Gastroesophageal sphincter (tissue), 4 donors: ENCODE data around the gene SEMA3F. TPM values are rescaled to one million over a fixed set of nuclear protein-coding genes. Genes with fewer than 3 reads are reported as not detected.
"Not testable (repeated sequence)": the region's sequence is repeated elsewhere in the genome, so short reads cannot be mapped to it uniquely, and the experiment has no call there.

Experiments used
- ATAC-seq: fragments of 150-250 bp; one replicate; pipeline ENCODE4 v1.9.1; 2016; ENCODE audit warnings: mild to moderate bottlenecking, moderate library complexity
- H3K27ac ChIP-seq, 4 donors: fragments of 200-600 bp; sonication (generic) in 3 of 4; 1 replicate in 3 of 4; 2 replicates in 1 of 4; pipeline ENCODE4 v1.5.1; 2016 to 2019
- H3K27me3 ChIP-seq: fragments of 200-600 bp; sonication (generic); one replicate; pipeline ENCODE4 v1.5.1; 2019
- H3K36me3 ChIP-seq, 2 donors: fragments of 200-600 bp; sonication (generic); one replicate each; pipeline ENCODE4 v1.5.1; 2019; ENCODE audit warnings: control low read depth in 1 of 2
- H3K4me1 ChIP-seq, 3 donors: fragments of 200-600 bp; sonication (generic); 1 replicate in 2 of 3; 2 replicates in 1 of 3; pipeline ENCODE4 v1.5.1; 2016 to 2019; ENCODE audit warnings: control low read depth in 2 of 3
- H3K4me3 ChIP-seq, 2 donors: fragments of 200-600 bp; sonication (generic); one replicate each; pipeline ENCODE4 v1.5.1; 2019; ENCODE audit warnings: mild to moderate bottlenecking in 1 of 2, moderate library complexity in 1 of 2
- H3K9me3 ChIP-seq, 3 donors: fragments of 200-600 bp; sonication (generic); one replicate each; pipeline ENCODE4 v1.5.1; 2017 to 2019; ENCODE audit warnings: control low read depth in 2 of 3
- CTCF ChIP-seq, 4 experiments: fragments of 200-600 bp in 2 of 4; fragments of 450-650 bp in 2 of 4; sonication (generic) in 1 of 4; IDR thresholded peaks; one replicate each; pipeline ENCODE4 v1.5.1; 2017 to 2019; ENCODE audit warnings: antibody characterized with exemption in 4 of 4, mild to moderate bottlenecking in 2 of 4, moderate library complexity in 2 of 4
- EP300 ChIP-seq: sonication (generic); formaldehyde crosslinking; IDR thresholded peaks from one replicate; pipeline ENCODE4 v1.6.1; 2017; ENCODE audit warnings: antibody characterized with exemption, mild to moderate bottlenecking
- POLR2A ChIP-seq, 2 donors: fragments of 450-650 bp; IDR thresholded peaks; one replicate each; pipeline ENCODE4 v1.6.1; 2017; ENCODE audit warnings: antibody characterized with exemption in 2 of 2, mild to moderate bottlenecking in 2 of 2, moderate library complexity in 1 of 2
- POLR2AphosphoS5 ChIP-seq: sonication (generic); formaldehyde crosslinking; IDR thresholded peaks from one replicate; pipeline ENCODE4 v1.6.1; 2017; ENCODE audit warnings: antibody characterized with exemption
- WGBS, 2 donors: methylation state at CpG; one replicate each; pipeline ENCODE4 v1.1.5; 2018; ENCODE audit warnings: low coverage in 1 of 2; 5-methylcytosine and 5-hydroxymethylcytosine counted together
- total RNA-seq, 4 donors: library from RNA; depleted of rRNA; stranded (reverse); fragments of >200 nt; gene quantifications; one replicate each; pipeline ENCODE4 v1.1.0, GENCODE V29; 2016

Gene SEMA3F
- total RNA-seq, 4 donors from 2014 or later: 6.7 to 33.5 (median 16.3) TPM

DNA sequence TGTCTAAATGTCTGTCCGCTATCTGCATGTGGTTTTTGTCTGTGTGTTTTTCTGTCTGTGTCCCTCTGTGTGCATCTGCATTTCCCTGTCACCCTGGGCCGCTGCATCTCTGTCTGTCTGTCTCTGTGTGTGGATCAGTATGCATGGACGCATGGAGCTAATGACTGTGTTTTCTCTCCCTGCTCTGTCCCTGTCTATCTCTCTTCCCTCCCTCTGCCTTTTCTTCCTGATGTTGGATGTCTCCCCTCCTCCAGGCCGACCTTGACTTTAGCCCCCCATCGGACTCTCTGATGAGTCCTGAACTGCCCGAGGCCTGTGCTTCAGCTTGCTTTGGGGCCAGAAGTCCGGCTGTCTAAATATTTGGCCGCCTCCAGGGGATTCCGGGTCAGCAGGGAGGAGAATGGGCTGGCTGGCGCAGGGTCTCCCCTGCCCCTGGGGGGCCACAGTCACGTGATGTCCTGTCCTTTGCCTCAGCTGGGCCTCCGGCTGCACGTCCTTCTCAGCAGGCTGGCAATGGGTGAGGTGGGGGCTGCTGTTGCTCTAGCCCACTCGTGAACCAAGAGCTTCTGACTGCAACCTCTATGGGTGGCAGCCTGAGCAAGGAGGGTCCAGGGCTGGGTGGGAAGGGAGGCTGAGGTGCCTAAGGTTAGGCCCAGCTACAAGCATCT is 53.7 kb downstream of the SEMA3F start:
- WGBS, 2 donors: 94% methylated on average over 3 of the region's 14 CpGs; no CpG with 5 or more reads in 1 of the 2 donors
- H3K27me3 ChIP-seq: peaks cover 35% of the 10 kb centered on the region
- peaks cover 0 to 18% (median 13%) of the 10 kb centered on the region in 3 donors for H3K4me1 ChIP-seq
- TF ChIP-seq EP300 (no peak), POLR2A (IDR thresholded peaks at IDR 0.05) (no peak), CTCF (IDR thresholded peaks at IDR 0.05) (no peak), POLR2AphosphoS5 (no peak)
- H3K9me3 ChIP-seq: no peaks in the 10 kb centered on the region
- no peak overlapping the region for H3K4me3 ChIP-seq
- no peak for ATAC-seq
- H3K27ac ChIP-seq: no peak overlapping the region
- no peaks in the 10 kb centered on the region for H3K36me3 ChIP-seq

- no peak overlapping the region for H3K4me3 ChIP-seq
- no peak for TF ChIP-seq POLR2AphosphoS5
- no peak for TF ChIP-seq POLR2A (IDR thresholded peaks at IDR 0.05)
- TF ChIP-seq CTCF (IDR thresholded peaks at IDR 0.05): no peak
- TF ChIP-seq EP300: no peak
- no peaks in the 10 kb centered on the region for H3K36me3 ChIP-seq
- no peaks in the 10 kb centered on the region for H3K9me3 ChIP-seq
- peaks cover 0 to 10% (median 7%) of the 10 kb centered on the region in 3 donors for H3K4me1 ChIP-seq
- no peak overlapping the region for H3K27ac ChIP-seq
- WGBS, 2 donors: no CpG with 5 or more reads among the region's 5 CpGs
- peaks cover 21% of the 10 kb centered on the region for H3K27me3 ChIP-seq
- ATAC-seq: no peak
Measured at GRCh38 chr3:50210176-50210509, 55.0 kb downstream of the SEMA3F start.

GRCh38 chr3:50210510-50211367 is 55.6 kb downstream of the SEMA3F start:
- no peak overlapping the region for H3K27ac ChIP-seq
- no peak for ATAC-seq
- WGBS, 2 donors: 80% methylated on average over 2 of the region's 13 CpGs; no CpG with 5 or more reads in 1 of the 2 donors

GRCh38 chr3:50211368-50211717 is 56.2 kb downstream of the SEMA3F start:
- WGBS, 2 donors: 98 to 100% methylated on average over 2 to 5 of the region's 5 CpGs
- not testable (repeated sequence) for H3K27ac ChIP-seq, H3K36me3 ChIP-seq

More at GRCh38 chr3:50210510-50211367, 55.6 kb downstream of the SEMA3F start:
- H3K36me3 ChIP-seq: no peaks in the 10 kb centered on the region
- peaks cover 15% of the 10 kb centered on the region for H3K27me3 ChIP-seq
- H3K4me3 ChIP-seq: no peak overlapping the region
- TF ChIP-seq EP300 (no peak), POLR2AphosphoS5 (no peak), POLR2A (IDR thresholded peaks at IDR 0.05) (no peak), CTCF (IDR thresholded peaks at IDR 0.05) (no peak)
- no peaks in the 10 kb centered on the region for H3K9me3 ChIP-seq
- peaks cover 0 to 4% (median under 1%) of the 10 kb centered on the region in 3 donors for H3K4me1 ChIP-seq

DNA sequence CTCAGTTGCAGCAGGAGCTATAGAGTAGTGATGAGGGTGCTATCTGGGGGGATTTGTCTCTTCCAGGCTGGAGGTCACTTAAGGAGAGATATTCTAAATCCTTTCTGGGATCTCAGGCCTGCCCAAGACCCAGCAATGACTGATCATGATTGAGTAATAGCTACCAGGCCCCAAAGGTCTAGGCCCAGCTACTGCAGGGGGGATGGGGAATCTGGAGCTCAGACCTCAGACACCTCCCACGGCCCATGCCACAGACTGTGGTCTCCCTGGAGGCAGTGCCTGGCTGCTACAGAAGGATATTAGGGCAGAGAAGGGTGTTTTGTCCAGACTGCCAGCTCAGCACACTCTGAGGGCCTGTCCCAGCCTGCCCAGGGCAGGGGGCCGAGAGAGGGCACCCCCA is 56.8 kb downstream of the SEMA3F start:
- H3K27me3 ChIP-seq: peaks cover 3% of the 10 kb centered on the region
- WGBS, 2 donors: no CpG with 5 or more reads among the region's 2 CpGs
- no peak overlapping the region for H3K4me3 ChIP-seq
- TF ChIP-seq POLR2A (IDR thresholded peaks at IDR 0.05) (no peak), CTCF (IDR thresholded peaks at IDR 0.05) (no peak), POLR2AphosphoS5 (no peak), EP300 (no peak)
- no peaks in the 10 kb centered on the region for H3K9me3 ChIP-seq
- H3K27ac ChIP-seq: no peak overlapping the region
- no peaks in the 10 kb centered on the region for H3K4me1 ChIP-seq
- H3K36me3 ChIP-seq: no peaks in the 10 kb centered on the region
- ATAC-seq: no peak

More at GRCh38 chr3:50211368-50211717, 56.2 kb downstream of the SEMA3F start:
- not testable (repeated sequence) for H3K4me3 ChIP-seq, H3K4me1 ChIP-seq, H3K27me3 ChIP-seq, H3K9me3 ChIP-seq, ATAC-seq
